Measurements from ENCODE around the gene SHMT2.

- TF ChIP-seq CTCF (IDR thresholded peaks at IDR 0.05) (no peak), POLR2A (IDR thresholded peaks at IDR 0.05) (no peak)
Observed at GRCh38 chr12:57198329-57198728, 31.2 kb upstream of the SHMT2 start.
